AG04449 (cell line): Measurements from ENCODE around the gene SGPL1.

ENCODE experiments used
- CTCF ChIA-PET: fragments of 350-600 bp; formaldehyde crosslinking; extraction: SDS; loops from one replicate; lab custom pipeline; 2021; ENCODE audit warnings: antibody characterized with exemption; lab: Yijun Ruan, JAX
- POLR2A ChIA-PET: fragments of 400-600, 350-600 bp; formaldehyde crosslinking; extraction: SDS; loops from one replicate; lab custom pipeline; 2020; ENCODE audit warnings: antibody characterized with exemption, inconsistent platforms; lab: Yijun Ruan, JAX
- DNase-seq: peaks from one replicate; pipeline ENCODE4 v3.0.0-alpha.2; 2010; ENCODE audit warnings: low read depth, low spot score
- H3K4me3 ChIP-seq: 2 replicates; pipeline ENCODE4 v1.5.1; 2011; ENCODE audit warnings: low read depth, mild to moderate bottlenecking, control low read depth, low read length
- TF ChIP-seq, protein P1 (sequence below): IDR thresholded peaks from one replicate; pipeline ENCODE4 v1.5.1; 2011; ENCODE audit warnings: mild to moderate bottlenecking, moderate library complexity, low read length, control low read depth, inconsistent platforms; ENCODE audit not compliant: insufficient read depth; ENCODE audit errors: missing control alignments

The SGPL1 gene

DNA sequence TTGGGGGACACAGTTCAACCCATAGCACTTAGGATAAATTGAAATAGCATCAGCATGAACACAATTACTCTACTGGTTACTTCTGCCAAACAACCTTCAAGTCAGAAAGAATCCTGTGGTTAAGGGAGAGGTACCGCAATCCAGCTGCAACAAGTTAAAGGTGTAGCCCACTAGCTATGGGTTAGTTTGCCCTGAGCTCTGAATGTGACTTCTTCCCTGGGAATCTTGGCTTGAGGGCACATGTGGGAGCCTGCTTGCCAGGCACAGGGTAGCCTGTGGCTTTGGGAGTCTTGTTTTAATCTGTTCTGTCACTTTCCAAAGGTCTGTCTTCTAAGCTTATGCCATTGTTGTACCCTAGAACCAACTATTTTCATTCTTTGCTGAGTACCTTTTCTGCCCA lies 8.9 kb upstream of the SGPL1 start:
- ChIA-PET POLR2A (no interaction called here), CTCF (interaction anchor here (1.3 to 2.0 kb wide), 3 partner anchors 8 to 257 kb away, joined by 4 to 8 read pairs (median 7); partner anchors contain the start of gene SGPL1)

DNA sequence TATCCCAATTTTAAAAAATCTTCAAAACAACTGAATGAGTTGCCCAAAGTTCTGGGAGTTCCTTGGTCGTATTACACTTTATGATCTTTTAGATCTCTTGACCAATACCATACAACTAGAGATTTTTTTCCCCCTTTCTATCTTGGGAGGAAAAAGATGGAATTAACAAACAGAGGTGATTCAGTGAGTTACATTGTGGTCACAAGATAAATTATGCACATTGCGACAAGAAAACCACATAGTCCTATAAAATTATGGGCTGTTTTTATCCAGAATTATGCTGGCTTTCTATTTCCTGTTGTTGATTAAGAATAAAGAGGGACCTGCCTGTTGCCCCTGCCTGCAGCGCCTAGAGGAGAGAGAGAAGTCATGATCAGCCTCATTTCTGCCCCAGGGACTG lies 8.2 kb upstream of the SGPL1 start:
- ChIA-PET POLR2A (no interaction called here), CTCF (no interaction called here)
- no peak overlapping the region for H3K4me3 ChIP-seq
- DNase-seq = no peak
- TF ChIP-seq, protein P1, sequence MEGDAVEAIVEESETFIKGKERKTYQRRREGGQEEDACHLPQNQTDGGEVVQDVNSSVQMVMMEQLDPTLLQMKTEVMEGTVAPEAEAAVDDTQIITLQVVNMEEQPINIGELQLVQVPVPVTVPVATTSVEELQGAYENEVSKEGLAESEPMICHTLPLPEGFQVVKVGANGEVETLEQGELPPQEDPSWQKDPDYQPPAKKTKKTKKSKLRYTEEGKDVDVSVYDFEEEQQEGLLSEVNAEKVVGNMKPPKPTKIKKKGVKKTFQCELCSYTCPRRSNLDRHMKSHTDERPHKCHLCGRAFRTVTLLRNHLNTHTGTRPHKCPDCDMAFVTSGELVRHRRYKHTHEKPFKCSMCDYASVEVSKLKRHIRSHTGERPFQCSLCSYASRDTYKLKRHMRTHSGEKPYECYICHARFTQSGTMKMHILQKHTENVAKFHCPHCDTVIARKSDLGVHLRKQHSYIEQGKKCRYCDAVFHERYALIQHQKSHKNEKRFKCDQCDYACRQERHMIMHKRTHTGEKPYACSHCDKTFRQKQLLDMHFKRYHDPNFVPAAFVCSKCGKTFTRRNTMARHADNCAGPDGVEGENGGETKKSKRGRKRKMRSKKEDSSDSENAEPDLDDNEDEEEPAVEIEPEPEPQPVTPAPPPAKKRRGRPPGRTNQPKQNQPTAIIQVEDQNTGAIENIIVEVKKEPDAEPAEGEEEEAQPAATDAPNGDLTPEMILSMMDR = no peak

More for the DNA sequence above, 8.9 kb upstream of the SGPL1 start:
- no peak overlapping the region for H3K4me3 ChIP-seq
- TF ChIP-seq, protein P1 = no peak
- no peak for DNase-seq

DNA sequence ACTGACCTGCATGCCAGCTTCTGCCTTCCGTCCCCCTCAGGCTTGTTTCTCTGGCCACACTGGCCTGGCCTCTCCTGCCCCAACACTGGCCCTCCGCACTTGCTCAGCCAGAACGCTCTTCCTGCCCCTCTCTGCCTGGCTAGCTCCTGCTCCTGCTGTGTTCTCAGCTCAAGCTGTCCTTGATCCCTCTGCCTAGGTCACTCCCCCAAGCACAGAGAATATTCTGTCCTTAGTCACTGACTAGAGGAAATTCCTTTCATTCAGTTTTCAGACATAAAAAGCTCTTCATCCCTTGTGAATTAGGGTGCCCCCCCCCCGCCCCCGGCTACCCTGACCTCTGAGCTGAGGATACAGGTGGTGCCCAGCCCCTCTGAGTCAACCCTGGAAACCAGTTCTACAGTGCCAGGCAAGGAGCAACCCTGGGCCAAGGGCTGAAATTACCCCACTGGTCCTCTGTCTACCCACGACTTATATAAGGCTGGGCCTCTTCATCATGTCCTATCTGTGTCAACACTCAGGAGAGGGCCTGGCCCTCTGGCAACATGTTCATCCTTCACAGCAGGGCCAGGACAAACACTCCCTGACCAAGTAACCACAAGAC lies 6.6 kb upstream of the SGPL1 start:
- POLR2A ChIA-PET = interaction anchor here (0.6 kb wide), 1 partner anchor 45 kb away, joined by 3 read pairs; no protein-coding TSS in a partner anchor
- DNase-seq = no peak
- CTCF ChIA-PET = interaction anchor here (0.9 to 10.2 kb wide), 8 partner anchors 48 to 259 kb away, joined by 3 to 70 read pairs (median 3); no protein-coding TSS in a partner anchor
- TF ChIP-seq, protein P1 = no peak
- no peak overlapping the region for H3K4me3 ChIP-seq

DNA sequence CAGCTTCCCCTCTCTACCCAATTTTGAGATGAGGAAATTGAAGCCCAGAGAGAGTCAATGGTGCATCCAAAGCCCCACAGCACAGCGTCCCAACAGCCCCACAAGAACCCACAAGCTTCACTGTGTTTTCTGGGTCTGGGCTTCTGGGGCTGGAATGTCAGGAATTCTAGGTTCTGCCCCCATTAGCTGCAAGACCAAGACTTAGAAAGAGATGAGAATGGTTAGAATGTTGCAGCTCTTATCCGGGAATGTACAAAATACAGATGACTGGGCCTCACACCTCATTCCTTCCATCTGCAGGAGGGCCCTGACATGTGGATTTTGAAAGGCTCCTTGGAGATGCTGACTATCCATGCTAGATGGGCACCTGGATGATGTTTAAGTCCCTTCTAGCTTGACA lies 6.0 kb upstream of the SGPL1 start:
- no peak for DNase-seq
- TF ChIP-seq, protein P1 = no peak
- H3K4me3 ChIP-seq = no peak overlapping the region
- ChIA-PET CTCF (interaction anchor here (0.9 to 10.2 kb wide), 10 partner anchors 46 to 259 kb away, joined by 3 to 70 read pairs (median 3); no protein-coding TSS in a partner anchor), POLR2A (no interaction called here)

DNA sequence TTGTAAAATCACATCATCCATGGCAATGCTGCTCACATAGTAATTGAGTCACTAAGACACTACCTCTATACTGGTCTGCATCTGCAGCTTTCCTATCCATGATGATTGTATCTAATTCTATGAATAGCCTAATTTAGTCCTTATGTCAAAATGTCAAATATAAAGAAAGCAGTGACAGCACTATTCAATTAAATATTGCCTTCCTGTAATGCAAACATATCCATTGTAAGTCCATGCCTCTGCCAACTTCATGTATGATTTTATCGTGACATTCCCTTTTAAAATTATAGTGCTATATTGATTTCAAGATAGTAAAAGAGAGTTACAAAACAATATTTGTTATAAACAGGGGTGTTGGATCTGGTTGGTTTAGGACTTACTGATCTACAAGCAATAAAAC lies 4.8 kb upstream of the SGPL1 start:
- TF ChIP-seq, protein P1 = no peak
- H3K4me3 ChIP-seq = no peak overlapping the region
- ChIA-PET POLR2A (no interaction called here), CTCF (interaction anchor here (1.1 to 10.2 kb wide), 5 partner anchors 46 to 261 kb away, joined by 3 to 70 read pairs (median 5); no protein-coding TSS in a partner anchor)
- DNase-seq = no peak

DNA sequence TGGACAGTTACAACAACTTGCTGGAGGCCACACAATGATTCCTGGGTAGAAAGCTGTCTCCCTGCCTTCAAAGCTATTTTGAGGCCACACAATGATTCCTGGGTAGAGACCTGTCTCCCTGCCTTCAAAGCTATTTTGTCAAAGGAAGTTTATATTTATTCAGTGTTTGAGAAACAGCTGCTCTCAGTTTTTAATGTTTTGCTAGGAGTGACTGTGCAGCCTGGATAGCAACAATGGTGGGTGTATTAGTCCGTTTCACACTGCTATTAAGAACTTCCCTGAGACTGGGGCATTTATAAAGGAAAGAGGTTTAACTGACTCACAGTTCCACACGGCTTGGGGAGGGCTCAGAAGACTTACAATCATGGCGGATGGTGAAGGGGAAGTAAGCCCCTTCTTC lies 3.9 kb upstream of the SGPL1 start:
- CTCF ChIA-PET = interaction anchor here (0.6 to 10.2 kb wide), 9 partner anchors 43 to 351 kb away, joined by 3 to 70 read pairs (median 3); no protein-coding TSS in a partner anchor
- TF ChIP-seq, protein P1 = no peak
- H3K4me3 ChIP-seq = no peak overlapping the region
- POLR2A ChIA-PET = no interaction called here
- DNase-seq = no peak
